Bronchial epithelial cell (primary cell): ENCODE data around the gene MADCAM1. TPM values are rescaled to one million over a fixed set of nuclear protein-coding genes. Genes with fewer than 3 reads are reported as not detected.

ENCODE experiments used
- DNase-seq: peaks from one replicate; pipeline ENCODE4 v3.0.0-alpha.2; 2010; ENCODE audit warnings: low read depth
- FAIRE-seq: peaks from 2 replicates; lab custom pipeline; 2011; peaks lifted over from hg19 to GRCh38; lab: Jason Lieb, UNC
- H3K27me3 ChIP-seq: 2 replicates; pipeline ENCODE4 v1.5.1; 2011; ENCODE audit warnings: low read length; ENCODE audit not compliant: control insufficient read depth, insufficient read depth
- H3K36me3 ChIP-seq: 2 replicates; pipeline ENCODE4 v1.5.1; 2011; ENCODE audit warnings: low read length; ENCODE audit not compliant: control insufficient read depth, insufficient read depth
- H3K4me3 ChIP-seq: 2 replicates; pipeline ENCODE4 v1.5.1; 2011; ENCODE audit warnings: mild to moderate bottlenecking, low read depth, low read length, control low read depth
- CTCF ChIP-seq: IDR thresholded peaks from 2 replicates; pipeline ENCODE4 v1.5.1; 2011; ENCODE audit warnings: mild to moderate bottlenecking, moderate library complexity, low read length, control low read depth, inconsistent platforms; ENCODE audit not compliant: insufficient read depth, severe bottlenecking
- total RNA-seq: library from RNA; depleted of rRNA; stranded (reverse); fragments of >200 nt; gene quantifications from 2 replicates; pipeline ENCODE4 v1.2.1, GENCODE V29; 2014

Gene MADCAM1
- total RNA-seq, 1 donor from 2014 or later = not detected

- peaks cover 25% of the 10 kb centered on the region for H3K36me3 ChIP-seq
- FAIRE-seq (no peak), DNase-seq (no peak)
- no peak overlapping the region for H3K4me3 ChIP-seq
- TF ChIP-seq CTCF = no peak
- no peaks in the 10 kb centered on the region for H3K27me3 ChIP-seq
These were observed 40.7 kb downstream of the MADCAM1 start for GRCh38 chr19:536881-537404.

GRCh38 chr19:538641-539428, 42.5 kb downstream of the MADCAM1 start:
- Histone ChIP-seq H3K4me3 (no peak overlapping the region), H3K27me3 (no peaks in the 10 kb centered on the region), H3K36me3 (peaks cover 27% of the 10 kb centered on the region)
- FAIRE-seq = no peak
- no peak for DNase-seq
- no peak for TF ChIP-seq CTCF

- DNase-seq (no peak), FAIRE-seq (no peak)
- no peak for TF ChIP-seq CTCF
- peaks cover 27% of the 10 kb centered on the region for H3K36me3 ChIP-seq
- H3K4me3 ChIP-seq = no peak overlapping the region
- no peaks in the 10 kb centered on the region for H3K27me3 ChIP-seq
These were observed 43.2 kb downstream of the MADCAM1 start for GRCh38 chr19:539429-540030.

GRCh38 chr19:540867-541637, 44.8 kb downstream of the MADCAM1 start:
- TF ChIP-seq CTCF = no peak
- H3K4me3 ChIP-seq = no peak overlapping the region
- DNase-seq (no peak), FAIRE-seq (no peak)
- no peaks in the 10 kb centered on the region for H3K27me3 ChIP-seq
- H3K36me3 ChIP-seq = peaks cover 21% of the 10 kb centered on the region

- H3K4me3 ChIP-seq = no peak overlapping the region
- DNase-seq = no peak
- TF ChIP-seq CTCF = no peak
- H3K36me3 ChIP-seq = peaks cover 15% of the 10 kb centered on the region
- no peaks in the 10 kb centered on the region for H3K27me3 ChIP-seq
- no peak for FAIRE-seq
These were observed 45.4 kb downstream of the MADCAM1 start for GRCh38 chr19:541699-542098.
